Measurements from ENCODE around the gene DENND4B. TPM values are rescaled to one million over a fixed set of nuclear protein-coding genes. Genes with fewer than 3 reads are reported as not detected.

The DENND4B gene
- polyA plus RNA-seq, 1 of the 3 experiments (the other 2 are of a cell fraction): 29.6 TPM

DNA sequence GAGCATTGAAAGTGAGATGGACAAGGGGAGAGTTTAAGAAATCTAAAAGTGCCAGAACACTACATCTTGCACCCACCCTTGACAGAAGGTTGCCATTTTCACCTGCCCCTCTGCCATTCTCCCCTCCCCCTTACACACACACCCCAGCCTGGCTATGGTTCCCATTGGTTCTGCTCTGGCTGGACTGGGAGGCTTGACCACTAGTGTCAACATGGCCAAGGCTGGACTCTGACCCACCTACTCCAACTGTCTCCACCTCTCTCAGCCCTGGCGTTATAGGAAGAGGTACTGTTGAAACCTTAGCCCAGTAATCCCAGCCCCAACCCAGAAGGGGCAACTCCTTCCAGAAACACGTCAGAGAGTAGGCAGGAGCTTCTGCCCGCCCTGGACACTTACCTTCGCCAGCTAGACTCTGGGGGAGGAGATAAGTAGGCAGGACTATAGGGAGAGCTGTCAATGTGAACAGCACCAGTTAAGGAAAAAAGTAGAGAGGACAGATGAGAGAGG, 7.4 kb upstream of the DENND4B start:
- no peak for TF ChIP-seq RFX5 (IDR thresholded peaks at IDR 0.05; ENCODE audit: low read length)
- TF ChIP-seq EP300 (IDR thresholded peaks at IDR 0.05; ENCODE audit: borderline replicate concordance in 1 of 2, low read depth in 1 of 2, low read length in 1 of 2): no peak
- no peak for TF ChIP-seq FOXM1 (IDR thresholded peaks at IDR 0.05; ENCODE audit: low read depth)
- TF ChIP-seq REST (IDR thresholded peaks at IDR 0.05; ENCODE audit: low read depth, low read length): no peak
- TF ChIP-seq NFIC (IDR thresholded peaks at IDR 0.05; ENCODE audit: borderline replicate concordance): no peak
- TF ChIP-seq TCF12 (IDR thresholded peaks at IDR 0.05): no peak
- no peak for TF ChIP-seq MEF2A (IDR thresholded peaks at IDR 0.05; ENCODE audit: borderline replicate concordance, low read depth)
- TF ChIP-seq JUND (IDR thresholded peaks at IDR 0.05): no peak
- no peak for TF ChIP-seq MXI1 (IDR thresholded peaks at IDR 0.05; ENCODE audit: low read depth, low read length)
- no peak for TF ChIP-seq TAF1 (IDR thresholded peaks at IDR 0.05; ENCODE audit: borderline replicate concordance, low read depth, low read length)
- TF ChIP-seq YY1 (IDR thresholded peaks at IDR 0.05; ENCODE audit: low read depth): no peak
- no peak for TF ChIP-seq FOSL2 (IDR thresholded peaks at IDR 0.05; ENCODE audit: borderline replicate concordance, low read depth)
- TF ChIP-seq USF2 (IDR thresholded peaks at IDR 0.05; ENCODE audit: borderline replicate concordance, low read depth, low read length): no peak
- TF ChIP-seq ELF1 (IDR thresholded peaks at IDR 0.05): no peak
- TF ChIP-seq FOXJ3 (CRISPR knock-in tag; IDR thresholded peaks at IDR 0.05): no peak
- TF ChIP-seq USF1 (IDR thresholded peaks at IDR 0.05; ENCODE audit: borderline replicate concordance, low read depth): no peak
- TF ChIP-seq SMC3 (IDR thresholded peaks at IDR 0.05; ENCODE audit: low read depth, low read length): no peak
- no peak for TF ChIP-seq PBX3 (IDR thresholded peaks at IDR 0.05)
- no peak for TF ChIP-seq NRF1 (IDR thresholded peaks at IDR 0.05; ENCODE audit: low read depth, low read length)
- ChIA-PET POLR2A (interaction anchor here (0.9 to 1.7 kb wide), 4 partner anchors 9 to 170 kb away, joined by 3 to 4 read pairs (median 4); partner anchors contain the start of genes CREB3L4 and SLC39A1), CTCF (interaction anchor here (1.0 to 5.9 kb wide), 7 partner anchors 8 to 157 kb away, joined by 3 to 51 read pairs (median 3); partner anchors contain the start of genes DENND4B and RAB13)
- 95% methylated on average over 4 of the region's 4 CpGs for WGBS (ENCODE audit: low lambda C conversion rate)
- H3K36me3 ChIP-seq (replicated peaks in 1 of 2; ENCODE audit: control insufficient read depth in 1 of 2, insufficient read depth in 2 of 2, low read length in 1 of 2): peaks cover 9 to 48% of the 10 kb centered on the region in 2 experiments
- peaks cover 4% of the 10 kb centered on the region for H3F3A ChIP-seq (replicated peaks; ENCODE audit: insufficient read depth)
- peaks cover 5 to 31% of the 10 kb centered on the region in 2 experiments; a peak in 3 of 4 replicates for H3K4me1 ChIP-seq (ENCODE audit: control insufficient read depth in 1 of 2, insufficient read depth in 2 of 2, low read depth in 1 of 2, low read length in 1 of 2)
- H3K9ac ChIP-seq: no peak overlapping the region
- no peak overlapping the region for H3K4me2 ChIP-seq
- no peak overlapping the region for H3K4me3 ChIP-seq (ENCODE audit: low read depth in 2 of 2, low read length in 1 of 2)
- no peaks in the 10 kb centered on the region for H3K9me3 ChIP-seq
- H3K27ac ChIP-seq (ENCODE audit: low read depth in 2 of 2, low read length in 1 of 2): no peak overlapping the region
- no peaks in the 10 kb centered on the region for H3K9me2 ChIP-seq
- no peaks in the 10 kb centered on the region for H3K27me3 ChIP-seq (ENCODE audit: insufficient read depth)
- H3K79me2 ChIP-seq (ENCODE audit: insufficient read depth): peaks cover 60% of the 10 kb centered on the region
- no peak overlapping the region for H2AFZ ChIP-seq (ENCODE audit: low read depth)
- H4K20me1 ChIP-seq (ENCODE audit: insufficient read depth): peaks cover 41% of the 10 kb centered on the region
- DNase-seq: no peak

Measured in SK-N-SH (cell line).